GM23338 (cell line): Measurements from ENCODE around the gene CCAR1. TPM values are rescaled to one million over a fixed set of nuclear protein-coding genes. Genes with fewer than 3 reads are reported as not detected.

Experiments used
- ATAC-seq: fragments of 200-7000 bp; cut with Tn5 transposase; 3 replicates; pipeline ENCODE4 v1.9.1; 2020
- DNase-seq: peaks from one replicate; pipeline ENCODE4 v3.0.0-alpha.2; 2015; ENCODE audit warnings: low spot score
- H2AFZ ChIP-seq: fragments of 200-600 bp; sonication (generic); 2 replicates; pipeline ENCODE4 v1.8.0; 2016; ENCODE audit warnings: antibody characterized with exemption, mild to moderate bottlenecking, moderate library complexity
- H3F3A ChIP-seq: fragments of 200-600 bp; sonication (generic); replicated peaks from 2 replicates; pipeline ENCODE4 v1.8.0; 2017; ENCODE audit warnings: antibody characterized with exemption, mixed run types, low read depth
- H3K27ac ChIP-seq: fragments of 200-600 bp; sonication (generic); 2 replicates; pipeline ENCODE4 v1.6.1; 2016; ENCODE audit warnings: low read depth
- H3K27me3 ChIP-seq: fragments of 200-600 bp; sonication (generic); 2 replicates; pipeline ENCODE4 v1.8.0; 2016; ENCODE audit warnings: mild to moderate bottlenecking, mixed run types, moderate library complexity; ENCODE audit not compliant: insufficient read depth
- H3K36me3 ChIP-seq: fragments of 200-600 bp; sonication (generic); 2 replicates; pipeline ENCODE4 v1.8.0; 2016; ENCODE audit warnings: mild to moderate bottlenecking; ENCODE audit not compliant: insufficient read depth
- H3K4me1 ChIP-seq: fragments of 200-600 bp; sonication (generic); 2 replicates; pipeline ENCODE4 v1.8.0; 2016; ENCODE audit warnings: mild to moderate bottlenecking, moderate library complexity; ENCODE audit not compliant: insufficient read depth
- H3K4me2 ChIP-seq: fragments of 200-600 bp; sonication (generic); 2 replicates; pipeline ENCODE4 v1.7.1; 2017; ENCODE audit warnings: mixed run types
- H3K4me3 ChIP-seq: fragments of 200-600 bp; sonication (generic); 2 replicates; pipeline ENCODE4 v1.6.1; 2016; ENCODE audit warnings: mixed run types
- H3K79me2 ChIP-seq: fragments of 200-600 bp; sonication (generic); replicated peaks from 2 replicates; pipeline ENCODE4 v1.8.0; 2017; ENCODE audit warnings: mild to moderate bottlenecking; ENCODE audit not compliant: insufficient read depth
- H3K9me2 ChIP-seq: fragments of 200-600 bp; sonication (generic); 2 replicates; pipeline ENCODE4 v1.8.0; 2017; ENCODE audit not compliant: insufficient read depth
- H4K20me1 ChIP-seq: fragments of 200-600 bp; sonication (generic); replicated peaks from 2 replicates; pipeline ENCODE4 v1.8.0; 2017; ENCODE audit warnings: mild to moderate bottlenecking; ENCODE audit not compliant: insufficient read depth
- H3K27ac Mint-ChIP-seq: 2 replicates; pipeline ENCODE4 v1.8.0; 2020; ENCODE audit warnings: inconsistent platforms, mild to moderate bottlenecking, moderate library complexity, mixed read lengths
- H3K27me3 Mint-ChIP-seq: 3 replicates; pipeline ENCODE4 v1.8.0; 2022; ENCODE audit warnings: low read depth, mild to moderate bottlenecking, moderate library complexity, mixed read lengths, inconsistent platforms; ENCODE audit not compliant: insufficient read depth, poor library complexity
- H3K36me3 Mint-ChIP-seq: 3 replicates; pipeline ENCODE4 v1.8.0; 2021; ENCODE audit warnings: low read depth, mild to moderate bottlenecking, inconsistent platforms, moderate library complexity, mixed read lengths
- H3K4me1 Mint-ChIP-seq: 3 replicates; pipeline ENCODE4 v1.8.0; 2020; ENCODE audit warnings: mild to moderate bottlenecking, inconsistent platforms, mixed read lengths
- H3K4me3 Mint-ChIP-seq: 3 replicates; pipeline ENCODE4 v1.8.0; 2021; ENCODE audit warnings: moderate library complexity, mild to moderate bottlenecking, inconsistent platforms, mixed read lengths
- H3K9me3 Mint-ChIP-seq: 3 replicates; pipeline ENCODE4 v1.8.0; 2020; ENCODE audit warnings: moderate library complexity, mild to moderate bottlenecking, inconsistent platforms, mixed read lengths
- CREB1 ChIP-seq: fragments of 250-450 bp; sonication (Bioruptor Pico); IDR thresholded peaks from 2 replicates; pipeline ENCODE4 v1.5.0; 2020; ENCODE audit warnings: low read depth, mild to moderate bottlenecking, moderate library complexity
- EZH2phosphoT487 ChIP-seq: fragments of 200-600 bp; sonication (generic); IDR thresholded peaks from one replicate; pipeline ENCODE4 v1.8.1; 2018; ENCODE audit warnings: antibody characterized with exemption; ENCODE audit not compliant: unreplicated experiment
- JUNB ChIP-seq: IDR thresholded peaks from one replicate; pipeline ENCODE4 v1.6.1; 2016; ENCODE audit warnings: antibody characterized with exemption; ENCODE audit not compliant: unreplicated experiment
- POLR2AphosphoS5 ChIP-seq: IDR thresholded peaks from 2 replicates; pipeline ENCODE4 v1.6.1; 2016; ENCODE audit warnings: antibody characterized with exemption, low read depth
- STAT1 ChIP-seq: IDR thresholded peaks from one replicate; pipeline ENCODE4 v1.6.1; 2016; ENCODE audit warnings: antibody characterized with exemption; ENCODE audit not compliant: unreplicated experiment
- ZNF114 ChIP-seq: fragments of 250-450 bp; sonication (Bioruptor Pico); IDR thresholded peaks from 2 replicates; pipeline ENCODE4 v1.5.0; 2020; ENCODE audit warnings: mild to moderate bottlenecking, moderate library complexity
- ZNF331 ChIP-seq: fragments of 250-450 bp; sonication (Bioruptor Pico); IDR thresholded peaks from 2 replicates; pipeline ENCODE4 v1.5.0; 2020; ENCODE audit warnings: low read depth, mild to moderate bottlenecking, moderate library complexity
- ZNF462 ChIP-seq: fragments of 250-450 bp; sonication (Bioruptor Pico); IDR thresholded peaks from 2 replicates; pipeline ENCODE4 v1.5.0; 2020; ENCODE audit warnings: mild to moderate bottlenecking, moderate library complexity
- polyA plus RNA-seq: library from polyadenylated mRNA; unstranded; fragments of >200 nt; fragmentation: Nextera tagmentation; extraction: Ambion mirVana; gene quantifications from 2 replicates; pipeline ENCODE4 v1.2.1, GENCODE V29; 2016
- total RNA-seq: library from RNA; depleted of rRNA; stranded (reverse); fragments of >200 nt; shearing (Covaris generic); gene quantifications from 2 replicates; pipeline ENCODE4 v1.2.3, GENCODE V29; 2014
- TF ChIP-seq, protein P1 (sequence below), 2 experiments: fragments of 200-600 bp in 1 of 2; sonication (generic) in 1 of 2; conservative IDR thresholded peaks; 2 replicates each; pipeline versions ENCODE4 v1.5.1 to v1.6.1; 2016 to 2017; ENCODE audit warnings: antibody characterized with exemption in 2 of 2, low read depth in 2 of 2, mild to moderate bottlenecking in 2 of 2, moderate library complexity in 1 of 2
- TF ChIP-seq, protein P2 (sequence below): IDR thresholded peaks from one replicate; pipeline ENCODE4 v1.6.1; 2018; ENCODE audit warnings: antibody characterized with exemption; ENCODE audit not compliant: unreplicated experiment

CCAR1 gene
- total and polyA plus RNA-seq, 2 experiments from 2014 or later: 118 to 121 TPM

DNA sequence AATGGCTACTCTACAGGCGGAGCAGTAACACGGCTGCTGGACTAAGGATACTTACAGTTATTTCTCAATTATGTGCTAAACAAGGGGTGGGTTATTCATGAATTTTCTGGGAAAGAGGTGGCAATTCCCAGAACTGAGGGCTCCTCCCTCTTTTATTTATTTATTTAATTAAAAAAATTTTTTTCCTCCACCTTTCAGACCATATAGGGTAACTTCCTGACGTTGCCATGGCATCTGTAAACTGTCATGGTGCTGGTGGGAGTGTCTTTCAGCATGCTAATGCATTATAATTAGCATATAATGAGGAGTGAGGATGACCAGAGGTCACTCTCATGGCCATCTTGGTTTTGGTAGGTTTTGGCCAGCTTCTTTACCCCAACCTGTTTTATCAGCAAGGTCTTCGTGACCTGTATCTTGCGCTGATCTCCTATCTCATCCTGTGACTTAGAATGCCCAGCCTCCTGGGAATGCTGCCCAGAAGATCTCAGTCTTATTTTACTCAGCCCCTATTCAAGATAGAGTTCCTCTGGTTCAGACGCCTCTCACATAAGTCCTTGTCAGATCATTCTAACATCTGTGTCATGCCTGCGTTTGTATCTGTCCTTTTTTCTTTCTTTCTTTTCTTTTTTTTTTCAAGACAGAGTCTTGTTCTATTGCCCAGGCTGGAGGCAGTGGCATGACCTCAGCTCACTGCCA is 90.4 kb downstream of the CCAR1 start:
- no peak overlapping the region for H3K4me2 ChIP-seq
- no peaks in the 10 kb centered on the region for H3K27me3 ChIP-seq
- H3F3A ChIP-seq: no peaks in the 10 kb centered on the region
- H2AFZ ChIP-seq: no peak overlapping the region
- no peaks in the 10 kb centered on the region for H3K9me2 ChIP-seq
- Mint-ChIP-seq H3K36me3 (no peaks in the 10 kb centered on the region), H3K27ac (no peak overlapping the region), H3K4me3 (no peak overlapping the region), H3K9me3 (no peaks in the 10 kb centered on the region), H3K4me1 (peaks cover 6% of the 10 kb centered on the region; the same call in 1 of the 3 replicates), H3K27me3 (peaks cover 10% of the 10 kb centered on the region)
- TF ChIP-seq STAT1: no peak
- TF ChIP-seq EZH2phosphoT487: no peak
- H3K4me1 ChIP-seq: no peaks in the 10 kb centered on the region
- H3K4me3 ChIP-seq: no peak overlapping the region
- no peaks in the 10 kb centered on the region for H3K79me2 ChIP-seq
- no peak for ATAC-seq
- H3K36me3 ChIP-seq: no peaks in the 10 kb centered on the region
- no peak for DNase-seq
- H4K20me1 ChIP-seq: no peaks in the 10 kb centered on the region; the same call in 1 of the 2 replicates
- H3K27ac ChIP-seq: no peak overlapping the region

DNA sequence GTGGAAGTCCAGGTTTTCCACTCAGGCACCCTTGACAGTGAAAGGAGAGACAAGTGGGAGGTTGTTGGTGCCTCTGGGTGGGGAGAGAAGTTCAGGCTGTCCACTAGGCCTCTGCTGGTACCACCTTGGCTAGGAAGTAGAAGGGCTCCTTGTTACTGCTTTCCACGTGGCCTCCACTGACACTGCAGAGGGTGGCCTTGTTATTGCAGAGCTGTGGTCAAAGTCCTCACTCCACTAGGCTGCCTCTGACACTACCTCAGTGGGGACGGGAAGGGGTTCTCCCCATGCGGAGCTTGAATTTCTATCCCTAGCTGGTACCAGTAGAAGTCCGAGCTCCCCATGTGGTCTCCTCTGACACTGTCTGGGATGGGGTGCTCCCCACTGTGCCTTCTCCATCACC is 91.4 kb downstream of the CCAR1 start:
- no peak for ATAC-seq
- H2AFZ ChIP-seq: no peak overlapping the region
- H3K4me3 Mint-ChIP-seq: no peak overlapping the region
- no peak overlapping the region for H3K4me3 ChIP-seq
- H4K20me1 ChIP-seq: no peaks in the 10 kb centered on the region; the same call in 1 of the 2 replicates
- no peaks in the 10 kb centered on the region for H3K4me1 ChIP-seq
- H3K36me3 Mint-ChIP-seq: no peaks in the 10 kb centered on the region
- H3K27ac ChIP-seq: no peak overlapping the region
- no peak for DNase-seq
- H3K79me2 ChIP-seq: no peaks in the 10 kb centered on the region
- no peak overlapping the region for H3K27ac Mint-ChIP-seq
- no peak overlapping the region for H3K4me2 ChIP-seq
- no peaks in the 10 kb centered on the region for H3K9me2 ChIP-seq
- H3K9me3 Mint-ChIP-seq: no peaks in the 10 kb centered on the region
- H3K36me3 ChIP-seq: no peaks in the 10 kb centered on the region
- H3K27me3 ChIP-seq: no peaks in the 10 kb centered on the region
- peaks cover 6% of the 10 kb centered on the region; the same call in 1 of the 3 replicates for H3K4me1 Mint-ChIP-seq
- peaks cover 8% of the 10 kb centered on the region for H3K27me3 Mint-ChIP-seq
- no peaks in the 10 kb centered on the region for H3F3A ChIP-seq
- TF ChIP-seq STAT1 (no peak), CREB1 (CRISPR knock-in tag) (no peak), ZNF331 (CRISPR knock-in tag) (no peak), ZNF462 (CRISPR knock-in tag) (no peak), ZNF114 (CRISPR knock-in tag) (no peak), POLR2AphosphoS5 (no peak), JUNB (no peak), EZH2phosphoT487 (no peak)
- TF ChIP-seq, protein P1, sequence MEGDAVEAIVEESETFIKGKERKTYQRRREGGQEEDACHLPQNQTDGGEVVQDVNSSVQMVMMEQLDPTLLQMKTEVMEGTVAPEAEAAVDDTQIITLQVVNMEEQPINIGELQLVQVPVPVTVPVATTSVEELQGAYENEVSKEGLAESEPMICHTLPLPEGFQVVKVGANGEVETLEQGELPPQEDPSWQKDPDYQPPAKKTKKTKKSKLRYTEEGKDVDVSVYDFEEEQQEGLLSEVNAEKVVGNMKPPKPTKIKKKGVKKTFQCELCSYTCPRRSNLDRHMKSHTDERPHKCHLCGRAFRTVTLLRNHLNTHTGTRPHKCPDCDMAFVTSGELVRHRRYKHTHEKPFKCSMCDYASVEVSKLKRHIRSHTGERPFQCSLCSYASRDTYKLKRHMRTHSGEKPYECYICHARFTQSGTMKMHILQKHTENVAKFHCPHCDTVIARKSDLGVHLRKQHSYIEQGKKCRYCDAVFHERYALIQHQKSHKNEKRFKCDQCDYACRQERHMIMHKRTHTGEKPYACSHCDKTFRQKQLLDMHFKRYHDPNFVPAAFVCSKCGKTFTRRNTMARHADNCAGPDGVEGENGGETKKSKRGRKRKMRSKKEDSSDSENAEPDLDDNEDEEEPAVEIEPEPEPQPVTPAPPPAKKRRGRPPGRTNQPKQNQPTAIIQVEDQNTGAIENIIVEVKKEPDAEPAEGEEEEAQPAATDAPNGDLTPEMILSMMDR (conservative IDR thresholded peaks at IDR 0.05; ENCODE audit: low read depth in 2 of 2): no peak
- TF ChIP-seq, protein P2, sequence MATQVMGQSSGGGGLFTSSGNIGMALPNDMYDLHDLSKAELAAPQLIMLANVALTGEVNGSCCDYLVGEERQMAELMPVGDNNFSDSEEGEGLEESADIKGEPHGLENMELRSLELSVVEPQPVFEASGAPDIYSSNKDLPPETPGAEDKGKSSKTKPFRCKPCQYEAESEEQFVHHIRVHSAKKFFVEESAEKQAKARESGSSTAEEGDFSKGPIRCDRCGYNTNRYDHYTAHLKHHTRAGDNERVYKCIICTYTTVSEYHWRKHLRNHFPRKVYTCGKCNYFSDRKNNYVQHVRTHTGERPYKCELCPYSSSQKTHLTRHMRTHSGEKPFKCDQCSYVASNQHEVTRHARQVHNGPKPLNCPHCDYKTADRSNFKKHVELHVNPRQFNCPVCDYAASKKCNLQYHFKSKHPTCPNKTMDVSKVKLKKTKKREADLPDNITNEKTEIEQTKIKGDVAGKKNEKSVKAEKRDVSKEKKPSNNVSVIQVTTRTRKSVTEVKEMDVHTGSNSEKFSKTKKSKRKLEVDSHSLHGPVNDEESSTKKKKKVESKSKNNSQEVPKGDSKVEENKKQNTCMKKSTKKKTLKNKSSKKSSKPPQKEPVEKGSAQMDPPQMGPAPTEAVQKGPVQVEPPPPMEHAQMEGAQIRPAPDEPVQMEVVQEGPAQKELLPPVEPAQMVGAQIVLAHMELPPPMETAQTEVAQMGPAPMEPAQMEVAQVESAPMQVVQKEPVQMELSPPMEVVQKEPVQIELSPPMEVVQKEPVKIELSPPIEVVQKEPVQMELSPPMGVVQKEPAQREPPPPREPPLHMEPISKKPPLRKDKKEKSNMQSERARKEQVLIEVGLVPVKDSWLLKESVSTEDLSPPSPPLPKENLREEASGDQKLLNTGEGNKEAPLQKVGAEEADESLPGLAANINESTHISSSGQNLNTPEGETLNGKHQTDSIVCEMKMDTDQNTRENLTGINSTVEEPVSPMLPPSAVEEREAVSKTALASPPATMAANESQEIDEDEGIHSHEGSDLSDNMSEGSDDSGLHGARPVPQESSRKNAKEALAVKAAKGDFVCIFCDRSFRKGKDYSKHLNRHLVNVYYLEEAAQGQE: no peak
